ENCODE data around the gene CTF1.
A peak's percentile ranks its signal among the peaks of the same experiment; 100 is the strongest.

The CTF1 gene

GRCh38 chr16:30924913-30925631, 28.7 kb downstream of the CTF1 start:
- in situ Hi-C loops (cut with MboI; ENCODE audit: low sequenced_read_pairs, unreplicated experiment): no loop called here
- TF ChIP-seq CTCF (IDR thresholded peaks at IDR 0.05; ENCODE audit: borderline replicate concordance, control extremely low read depth, extremely low read depth, insufficient read depth, missing control alignments): no peak
- no peak for DNase-seq (ENCODE audit: low spot score)

- in situ Hi-C loops (cut with MboI; ENCODE audit: low sequenced_read_pairs, unreplicated experiment): no loop called here
- DNase-seq (ENCODE audit: low spot score): no peak
- TF ChIP-seq CTCF (IDR thresholded peaks at IDR 0.05; ENCODE audit: borderline replicate concordance, control extremely low read depth, extremely low read depth, insufficient read depth, missing control alignments): no peak
Observed at GRCh38 chr16:30925632-30925987, 29.2 kb downstream of the CTF1 start.

- DNase-seq (ENCODE audit: low spot score): no peak
- in situ Hi-C loops (cut with MboI; ENCODE audit: low sequenced_read_pairs, unreplicated experiment): no loop called here
- no peak for TF ChIP-seq CTCF (IDR thresholded peaks at IDR 0.05; ENCODE audit: borderline replicate concordance, control extremely low read depth, extremely low read depth, insufficient read depth, missing control alignments)
Observed at GRCh38 chr16:30925995-30926811, 29.8 kb downstream of the CTF1 start.

- no peak for TF ChIP-seq CTCF (IDR thresholded peaks at IDR 0.05; ENCODE audit: borderline replicate concordance, control extremely low read depth, extremely low read depth, insufficient read depth, missing control alignments)
- in situ Hi-C loops (cut with MboI; ENCODE audit: low sequenced_read_pairs, unreplicated experiment): no loop called here
- no peak for DNase-seq (ENCODE audit: low spot score)
Observed at GRCh38 chr16:30926937-30927788, 30.7 kb downstream of the CTF1 start.

- DNase-seq (ENCODE audit: low spot score): peak; percentile 70
- no peak for TF ChIP-seq CTCF (IDR thresholded peaks at IDR 0.05; ENCODE audit: borderline replicate concordance, control extremely low read depth, extremely low read depth, insufficient read depth, missing control alignments)
- in situ Hi-C loops (cut with MboI; ENCODE audit: low sequenced_read_pairs, unreplicated experiment): no loop called here
Observed at GRCh38 chr16:30927789-30928378, 31.5 kb downstream of the CTF1 start.

- DNase-seq (ENCODE audit: low spot score): no peak
- in situ Hi-C loops (cut with MboI; ENCODE audit: low sequenced_read_pairs, unreplicated experiment): no loop called here
- no peak for TF ChIP-seq CTCF (IDR thresholded peaks at IDR 0.05; ENCODE audit: borderline replicate concordance, control extremely low read depth, extremely low read depth, insufficient read depth, missing control alignments)
Observed at GRCh38 chr16:30928390-30928789, 32.0 kb downstream of the CTF1 start.

All from GM13976 (cell line).